Ascending aorta (tissue), 2 donors: Measurements from ENCODE around the gene RAB1B. TPM values are rescaled to one million over a fixed set of nuclear protein-coding genes. Genes with fewer than 3 reads are reported as not detected.

ENCODE experiments used
- DNase-seq, 2 donors: peaks; one replicate each; pipeline ENCODE4 v3.0.0-alpha.2; 2019; ENCODE audit warnings: low spot score in 2 of 2
- H3K27ac ChIP-seq, 2 donors: fragments of 200-600 bp; sonication (generic); one replicate each; pipeline ENCODE4 v1.5.1; 2016 to 2017; ENCODE audit warnings: mild to moderate bottlenecking in 1 of 2
- H3K27me3 ChIP-seq: fragments of 200-600 bp; sonication (generic); one replicate; pipeline ENCODE4 v1.5.1; 2017
- H3K36me3 ChIP-seq, 2 donors: fragments of 200-600 bp; sonication (generic); one replicate each; pipeline ENCODE4 v1.5.1; 2016
- H3K4me1 ChIP-seq, 2 donors: fragments of 200-600 bp; sonication (generic); one replicate each; pipeline ENCODE4 v1.5.1; 2016 to 2017; ENCODE audit warnings: mild to moderate bottlenecking in 1 of 2
- H3K4me3 ChIP-seq, 2 donors: fragments of 200-600 bp; sonication (generic); one replicate each; pipeline ENCODE4 v1.5.1; 2016 to 2017; ENCODE audit warnings: mild to moderate bottlenecking in 1 of 2
- H3K9me3 ChIP-seq, 2 donors: fragments of 200-600 bp; sonication (generic); one replicate each; pipeline ENCODE4 v1.5.1; 2016
- CTCF ChIP-seq, 3 experiments: fragments of 200-600 bp in 2 of 3; fragments of 450-650 bp in 1 of 3; sonication (generic) in 2 of 3; IDR thresholded peaks; one replicate each; pipeline ENCODE4 v1.5.1; 2016 to 2019; ENCODE audit warnings: antibody characterized with exemption in 3 of 3, mild to moderate bottlenecking in 1 of 3, moderate library complexity in 1 of 3
- intact Hi-C: fragments of 100-400 bp; cut with DNase I; formaldehyde crosslinking; loops from one replicate; pipeline ENCODE4 v1.15.1; 2023
- total RNA-seq: library from RNA; depleted of rRNA; stranded (reverse); fragments of >200 nt; gene quantifications from one replicate; pipeline ENCODE4 v1.1.0, GENCODE V29; 2016

Gene RAB1B
- total RNA-seq, 1 donor from 2014 or later: 171 TPM

GRCh38 chr11:66239998-66240780 lies 28.2 kb upstream of the RAB1B start:
- peaks cover 77 to 91% of the 10 kb centered on the region in 2 donors for H3K36me3 ChIP-seq
- intact Hi-C loops: no loop called here
- no peak for TF ChIP-seq CTCF (IDR thresholded peaks at IDR 0.05)
- DNase-seq: no peak
- no peaks in the 10 kb centered on the region for H3K4me1 ChIP-seq
- H3K4me3 ChIP-seq: no peak overlapping the region
- no peaks in the 10 kb centered on the region for H3K27me3 ChIP-seq
- H3K9me3 ChIP-seq: no peaks in the 10 kb centered on the region
- H3K27ac ChIP-seq: no peak overlapping the region

- no peak overlapping the region for H3K27ac ChIP-seq
- H3K9me3 ChIP-seq: no peaks in the 10 kb centered on the region
- DNase-seq: no peak
- no peaks in the 10 kb centered on the region for H3K27me3 ChIP-seq
- no peak overlapping the region for H3K4me3 ChIP-seq
- H3K4me1 ChIP-seq: no peaks in the 10 kb centered on the region
- peaks cover 71 to 85% of the 10 kb centered on the region in 2 donors for H3K36me3 ChIP-seq
- intact Hi-C loops: no loop called here
- TF ChIP-seq CTCF (IDR thresholded peaks at IDR 0.05): no peak
Measured at GRCh38 chr11:66240781-66241136, 27.7 kb upstream of the RAB1B start.

- H3K36me3 ChIP-seq: peaks cover 60 to 72% of the 10 kb centered on the region in 2 donors
- no peak for DNase-seq
- intact Hi-C loops: no loop called here
- H3K9me3 ChIP-seq: no peaks in the 10 kb centered on the region
- no peak overlapping the region for H3K4me3 ChIP-seq
- no peak for TF ChIP-seq CTCF (IDR thresholded peaks at IDR 0.05)
- no peak overlapping the region for H3K27ac ChIP-seq
- no peaks in the 10 kb centered on the region for H3K27me3 ChIP-seq
- H3K4me1 ChIP-seq: no peaks in the 10 kb centered on the region
Measured at GRCh38 chr11:66242095-66242765, 26.2 kb upstream of the RAB1B start.

- H3K4me3 ChIP-seq: no peak overlapping the region
- no peaks in the 10 kb centered on the region for H3K27me3 ChIP-seq
- no peaks in the 10 kb centered on the region for H3K9me3 ChIP-seq
- intact Hi-C loops: no loop called here
- H3K36me3 ChIP-seq: peaks cover 49 to 56% of the 10 kb centered on the region in 2 donors
- no peak overlapping the region for H3K27ac ChIP-seq
- H3K4me1 ChIP-seq: no peaks in the 10 kb centered on the region
- no peak for DNase-seq
- no peak for TF ChIP-seq CTCF (IDR thresholded peaks at IDR 0.05)
Measured at GRCh38 chr11:66243782-66244535, 24.5 kb upstream of the RAB1B start.

GRCh38 chr11:66247295-66247694 lies 21.1 kb upstream of the RAB1B start:
- H3K4me3 ChIP-seq: no peak overlapping the region
- no peaks in the 10 kb centered on the region for H3K4me1 ChIP-seq
- H3K27me3 ChIP-seq: no peaks in the 10 kb centered on the region
- intact Hi-C loops: no loop called here
- peaks cover 19 to 33% of the 10 kb centered on the region in 2 donors for H3K36me3 ChIP-seq
- no peaks in the 10 kb centered on the region for H3K9me3 ChIP-seq
- TF ChIP-seq CTCF (IDR thresholded peaks at IDR 0.05): no peak
- no peak overlapping the region for H3K27ac ChIP-seq
- DNase-seq: no peak
